Caco-2 (cell line): ENCODE measurements around the gene PNLIPRP1. TPM values are rescaled to one million over a fixed set of nuclear protein-coding genes. Genes with fewer than 3 reads are reported as not detected.

Experiments
- BruUV-seq: library from RNA; stranded (reverse); fragments of 400-500 nt; replicated peaks from 2 replicates; lab custom pipeline; 2021; lab: Mats Ljungman, UMichigan
- CTCF ChIA-PET: fragments of 300-600 bp; sonication (Branson Sonifier 250); formaldehyde crosslinking; loops from one replicate; lab custom pipeline; 2022; ENCODE audit warnings: antibody characterized with exemption; lab: Charles Lee
- POLR2A ChIA-PET: fragments of 300-600 bp; sonication (Branson Sonifier 250); formaldehyde crosslinking; loops from one replicate; lab custom pipeline; 2022; ENCODE audit warnings: antibody characterized with exemption; lab: Charles Lee
- DNase-seq, 2 experiments: peaks; one replicate each; pipeline versions ENCODE4 v3.0.0 to v3.0.0-alpha.2; 2020 to 2022
- H3K27me3 ChIP-seq: replicated peaks from 2 replicates; pipeline ENCODE4 v1.6.0; 2011; ENCODE audit warnings: low read length; ENCODE audit not compliant: control insufficient read depth, insufficient read depth
- H3K36me3 ChIP-seq: 2 replicates; pipeline ENCODE4 v1.5.1; 2011; ENCODE audit warnings: low read length; ENCODE audit not compliant: control insufficient read depth, insufficient read depth
- H3K4me1 ChIP-seq: fragments of 250-450 bp; sonication (Bioruptor Pico); 2 replicates; pipeline ENCODE4 v1.5.1; 2020; ENCODE audit warnings: mild to moderate bottlenecking
- H3K4me3 ChIP-seq: 2 replicates; pipeline ENCODE4 v1.5.1; 2011; ENCODE audit warnings: low read depth, mild to moderate bottlenecking, control low read depth, low read length
- H3K9me3 ChIP-seq: fragments of 250-450 bp; sonication (Bioruptor Pico); 2 replicates; pipeline ENCODE4 v1.5.1; 2020; ENCODE audit warnings: mild to moderate bottlenecking, moderate library complexity
- H3K27ac Mint-ChIP-seq: one replicate; pipeline ENCODE4 v1.8.0; 2022; ENCODE audit warnings: mixed read lengths; ENCODE audit not compliant: unreplicated experiment
- H3K27me3 Mint-ChIP-seq: one replicate; pipeline ENCODE4 v1.8.0; 2022; ENCODE audit warnings: mixed read lengths; ENCODE audit not compliant: insufficient read depth, unreplicated experiment
- H3K36me3 Mint-ChIP-seq: one replicate; pipeline ENCODE4 v1.8.0; 2022; ENCODE audit warnings: mild to moderate bottlenecking, mixed read lengths; ENCODE audit not compliant: insufficient read depth, unreplicated experiment
- H3K4me1 Mint-ChIP-seq: one replicate; pipeline ENCODE4 v1.8.0; 2022; ENCODE audit warnings: low read depth, mixed read lengths; ENCODE audit not compliant: unreplicated experiment
- H3K4me3 Mint-ChIP-seq: one replicate; pipeline ENCODE4 v1.8.0; 2022; ENCODE audit warnings: mild to moderate bottlenecking, moderate library complexity, mixed read lengths; ENCODE audit not compliant: unreplicated experiment
- H3K9me3 Mint-ChIP-seq: one replicate; pipeline ENCODE4 v1.8.0; 2022; ENCODE audit warnings: mixed read lengths; ENCODE audit not compliant: unreplicated experiment
- CTCF ChIP-seq, 2 experiments: fragments of 200-600 bp in 1 of 2; IDR thresholded peaks; 1 replicate in 1 of 2; 2 replicates in 1 of 2; pipeline versions ENCODE4 v1.5.1 to v1.8.0; 2011 to 2022; ENCODE audit warnings: antibody characterized with exemption in 1 of 2, control low read depth in 1 of 2, inconsistent platforms in 1 of 2, low read depth in 1 of 2, low read length in 1 of 2, mild to moderate bottlenecking in 1 of 2, moderate library complexity in 1 of 2; ENCODE audit not compliant: insufficient read depth in 1 of 2, severe bottlenecking in 1 of 2, unreplicated experiment in 1 of 2
- intact Hi-C: fragments of 100-400 bp; cut with micrococcal nuclease; formaldehyde crosslinking; loops from one replicate; pipeline ENCODE4 v1.10.0; 2022; ENCODE audit not compliant: unreplicated experiment
- total RNA-seq: library from RNA; stranded (reverse); gene quantifications from 2 replicates; pipeline ENCODE4 v1.2.3, GENCODE V29; 2022

The PNLIPRP1 gene
- total RNA-seq, 1 experiment from 2014 or later = not detected

- Mint-ChIP-seq H3K36me3 (no peaks in the 10 kb centered on the region), H3K27me3 (peaks cover 16% of the 10 kb centered on the region), H3K4me1 (no peaks in the 10 kb centered on the region), H3K4me3 (no peak overlapping the region), H3K9me3 (no peaks in the 10 kb centered on the region), H3K27ac (no peak overlapping the region)
- Histone ChIP-seq H3K36me3 (no peaks in the 10 kb centered on the region), H3K4me3 (no peak overlapping the region), H3K27me3 (no peaks in the 10 kb centered on the region), H3K4me1 (no peaks in the 10 kb centered on the region), H3K9me3 (no peaks in the 10 kb centered on the region)
- intact Hi-C loops = no loop called here
- ChIA-PET CTCF (interaction anchor here (1.0 kb wide), 1 partner anchor 29 kb away, joined by 3 read pairs; no protein-coding TSS in a partner anchor), POLR2A (no interaction called here)
- no peak for DNase-seq
- no peak for TF ChIP-seq CTCF (IDR thresholded peaks at IDR 0.05; ENCODE audit: insufficient read depth in 1 of 2, low read depth in 1 of 2, low read length in 1 of 2, severe bottlenecking in 1 of 2, unreplicated experiment in 1 of 2)
- BruUV-seq = no TSS peak
Observed at GRCh38 chr10:116655568-116655967, 64.8 kb downstream of the PNLIPRP1 start.

GRCh38 chr10:116656044-116656443 lies 65.3 kb downstream of the PNLIPRP1 start:
- no peaks in the 10 kb centered on the region for H3K27me3 ChIP-seq
- POLR2A ChIA-PET = no interaction called here
- CTCF ChIA-PET = no interaction called here
- no peaks in the 10 kb centered on the region for H3K9me3 Mint-ChIP-seq
- H3K27me3 Mint-ChIP-seq = peaks cover 15% of the 10 kb centered on the region
- no peak for TF ChIP-seq CTCF (IDR thresholded peaks at IDR 0.05; ENCODE audit: insufficient read depth in 1 of 2, low read depth in 1 of 2, low read length in 1 of 2, severe bottlenecking in 1 of 2, unreplicated experiment in 1 of 2)
- H3K9me3 ChIP-seq = no peaks in the 10 kb centered on the region
- no peaks in the 10 kb centered on the region for H3K36me3 ChIP-seq
- intact Hi-C loops = no loop called here
- no peaks in the 10 kb centered on the region for H3K36me3 Mint-ChIP-seq
- no peaks in the 10 kb centered on the region for H3K4me1 ChIP-seq
- DNase-seq = no peak
- no peak overlapping the region for H3K27ac Mint-ChIP-seq
- no peak overlapping the region for H3K4me3 ChIP-seq
- no TSS peak for BruUV-seq
- no peak overlapping the region for H3K4me3 Mint-ChIP-seq
- no peaks in the 10 kb centered on the region for H3K4me1 Mint-ChIP-seq

DNA sequence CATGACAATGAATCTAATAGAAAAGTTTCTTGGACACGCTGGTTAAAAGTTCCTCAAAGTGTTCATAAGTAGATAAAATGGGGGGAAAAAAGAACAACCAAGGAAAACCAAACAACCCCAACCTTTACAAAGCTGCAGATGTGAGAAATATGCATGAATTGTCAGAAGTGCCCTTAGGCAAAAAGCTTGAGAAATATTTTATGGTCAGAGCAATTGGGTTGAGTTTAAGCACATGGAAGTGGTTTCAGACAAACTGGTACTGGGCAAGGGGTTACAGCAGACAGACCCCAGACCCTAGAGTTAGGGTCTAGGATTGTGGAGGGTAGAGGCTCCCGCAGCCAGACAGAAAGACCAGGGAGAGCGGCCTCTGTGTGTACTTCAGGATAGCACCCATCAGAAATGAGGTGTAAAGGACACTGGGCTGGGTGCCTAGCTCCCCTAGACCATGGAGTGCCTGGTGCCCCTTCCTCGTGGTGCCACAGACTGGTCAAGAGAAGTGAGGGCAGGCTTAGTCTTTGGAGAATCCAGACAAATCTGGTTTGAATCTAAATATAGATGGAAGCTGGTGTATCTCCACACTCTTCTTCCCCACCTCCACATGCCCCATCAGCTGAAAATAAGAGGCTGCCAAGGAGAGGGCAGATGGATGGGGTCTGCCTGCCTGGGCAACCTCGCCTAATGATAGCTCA lies 67.2 kb downstream of the PNLIPRP1 start:
- peaks cover 4% of the 10 kb centered on the region for H3K27me3 Mint-ChIP-seq
- no peaks in the 10 kb centered on the region for H3K36me3 Mint-ChIP-seq
- CTCF ChIA-PET = interaction anchor here (1.0 kb wide), 1 partner anchor 517 kb away, joined by 3 read pairs; no protein-coding TSS in a partner anchor
- no peak overlapping the region for H3K27ac Mint-ChIP-seq
- H3K4me3 Mint-ChIP-seq = no peak overlapping the region
- no TSS peak for BruUV-seq
- TF ChIP-seq CTCF (IDR thresholded peaks at IDR 0.05; ENCODE audit: insufficient read depth in 1 of 2, low read depth in 1 of 2, low read length in 1 of 2, severe bottlenecking in 1 of 2, unreplicated experiment in 1 of 2) = no peak
- H3K36me3 ChIP-seq = no peaks in the 10 kb centered on the region
- H3K27me3 ChIP-seq = no peaks in the 10 kb centered on the region
- no peaks in the 10 kb centered on the region for H3K9me3 Mint-ChIP-seq
- no peaks in the 10 kb centered on the region for H3K9me3 ChIP-seq
- intact Hi-C loops = no loop called here
- no peak for DNase-seq
- POLR2A ChIA-PET = no interaction called here
- H3K4me3 ChIP-seq = no peak overlapping the region
- H3K4me1 ChIP-seq = no peaks in the 10 kb centered on the region
- H3K4me1 Mint-ChIP-seq = no peaks in the 10 kb centered on the region

Other genes starting within 250 kb of the PNLIPRP1 start
- not detected in 2 replicates for gene PNLIPRP3, start 163.1 kb upstream of the PNLIPRP1 start, total RNA-seq
- gene PNLIP, start 45.0 kb upstream of the PNLIPRP1 start, total RNA-seq = not detected in 2 replicates
- gene PNLIPRP2, start 30.0 kb downstream of the PNLIPRP1 start, total RNA-seq = 0.67 and 1.00 TPM in 2 replicates
- 22.9 and 27.0 TPM in 2 replicates for gene HSPA12A, start 151.6 kb downstream of the PNLIPRP1 start, total RNA-seq